ENCODE measurements around the gene CTSS. TPM values are rescaled to one million over a fixed set of nuclear protein-coding genes. Genes with fewer than 3 reads are reported as not detected.

Gene CTSS
- total and polyA plus RNA-seq, 2 donors (not counting 1 experiment from before 2014, with no cell fraction given): 106 to 221 TPM

- Mint-ChIP-seq H3K27ac (no peak overlapping the region), H3K27me3 (no peaks in the 10 kb centered on the region), H3K4me1 (no peaks in the 10 kb centered on the region), H3K9me3 (ENCODE audit: insufficient read depth) (no peaks in the 10 kb centered on the region), H3K4me3 (no peak overlapping the region)
- Histone ChIP-seq H3K36me3 (replicated peaks in 1 of 2; ENCODE audit: control extremely low read depth in 1 of 2, control insufficient read depth in 1 of 2, extremely low read depth in 1 of 2, insufficient read depth in 2 of 2, low read length in 1 of 2) (peaks cover 6 to 7% of the 10 kb centered on the region in 2 experiments), H3K4me3 (ENCODE audit: control extremely low read depth in 1 of 5, extremely low read depth in 1 of 5, insufficient read depth in 1 of 5, low read depth in 2 of 5, low read length in 4 of 5) (no peak overlapping the region), H3K9ac (ENCODE audit: low read length) (no peak overlapping the region), H3K4me2 (replicated peaks; ENCODE audit: low read depth, low read length, poor library complexity, severe bottlenecking) (no peak overlapping the region), H3K27ac (ENCODE audit: low read length in 2 of 2) (no peak overlapping the region), H3K27me3 (replicated peaks in 1 of 4; ENCODE audit: control extremely low read depth in 1 of 4, control insufficient read depth in 3 of 4, insufficient read depth in 4 of 4, low read length in 3 of 4) (no peaks in the 10 kb centered on the region), H2AFZ (ENCODE audit: insufficient read depth, low read depth, low read length, poor library complexity, severe bottlenecking) (no peak overlapping the region), H3K9me3 (ENCODE audit: control extremely low read depth in 1 of 3, control insufficient read depth in 2 of 3, insufficient read depth in 1 of 3, low read length in 2 of 3) (no peaks in the 10 kb centered on the region), H4K20me1 (ENCODE audit: control insufficient read depth, insufficient read depth, low read length, poor library complexity, severe bottlenecking) (no peaks in the 10 kb centered on the region), H3K4me1 (ENCODE audit: control insufficient read depth in 2 of 2, insufficient read depth in 2 of 2, low read length in 2 of 2) (no peaks in the 10 kb centered on the region), H3K79me2 (ENCODE audit: control insufficient read depth, insufficient read depth, low read length) (no peaks in the 10 kb centered on the region)
- ChIA-PET POLR2A (no interaction called here), CTCF (no interaction called here)
- ATAC-seq (ENCODE audit: low read depth): no peak
- no peak for DNase-seq
- intact Hi-C loops (cut with micrococcal nuclease): no loop called here
- WGBS (ENCODE audit: insufficient coverage): 94% methylated on average over 4 of the region's 5 CpGs
- no peak for TF ChIP-seq EZH2 (IDR thresholded peaks at IDR 0.05; ENCODE audit: borderline replicate concordance, insufficient read depth, low read depth, low read length, poor library complexity, severe bottlenecking)
- TF ChIP-seq, protein P1, sequence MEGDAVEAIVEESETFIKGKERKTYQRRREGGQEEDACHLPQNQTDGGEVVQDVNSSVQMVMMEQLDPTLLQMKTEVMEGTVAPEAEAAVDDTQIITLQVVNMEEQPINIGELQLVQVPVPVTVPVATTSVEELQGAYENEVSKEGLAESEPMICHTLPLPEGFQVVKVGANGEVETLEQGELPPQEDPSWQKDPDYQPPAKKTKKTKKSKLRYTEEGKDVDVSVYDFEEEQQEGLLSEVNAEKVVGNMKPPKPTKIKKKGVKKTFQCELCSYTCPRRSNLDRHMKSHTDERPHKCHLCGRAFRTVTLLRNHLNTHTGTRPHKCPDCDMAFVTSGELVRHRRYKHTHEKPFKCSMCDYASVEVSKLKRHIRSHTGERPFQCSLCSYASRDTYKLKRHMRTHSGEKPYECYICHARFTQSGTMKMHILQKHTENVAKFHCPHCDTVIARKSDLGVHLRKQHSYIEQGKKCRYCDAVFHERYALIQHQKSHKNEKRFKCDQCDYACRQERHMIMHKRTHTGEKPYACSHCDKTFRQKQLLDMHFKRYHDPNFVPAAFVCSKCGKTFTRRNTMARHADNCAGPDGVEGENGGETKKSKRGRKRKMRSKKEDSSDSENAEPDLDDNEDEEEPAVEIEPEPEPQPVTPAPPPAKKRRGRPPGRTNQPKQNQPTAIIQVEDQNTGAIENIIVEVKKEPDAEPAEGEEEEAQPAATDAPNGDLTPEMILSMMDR (IDR thresholded peaks at IDR 0.05): no peak
Observed at GRCh38 chr1:150799089-150799488, 33.5 kb upstream of the CTSS start.

DNA sequence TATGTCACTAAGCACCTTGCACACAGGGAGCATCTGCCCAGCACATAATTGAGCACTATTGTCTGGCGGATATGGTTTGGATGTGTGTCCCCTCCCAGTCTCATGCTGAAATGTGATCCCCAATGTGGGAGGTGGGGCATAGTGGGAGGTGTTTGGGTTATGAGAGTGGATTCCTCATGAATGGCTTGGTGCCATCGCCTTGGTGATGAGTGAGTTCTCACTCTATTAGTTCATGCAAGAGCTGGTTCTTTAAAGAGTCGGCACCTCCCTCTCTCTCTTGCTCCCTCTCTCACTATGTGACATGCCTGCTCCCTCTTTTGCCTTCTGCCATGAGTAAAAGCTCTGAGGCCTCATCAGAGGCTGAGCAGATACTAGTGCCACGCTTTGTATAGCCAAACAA, 32.9 kb upstream of the CTSS start:
- Histone ChIP-seq H3K27ac (ENCODE audit: low read length in 2 of 2) (no peak overlapping the region), H2AFZ (ENCODE audit: insufficient read depth, low read depth, low read length, poor library complexity, severe bottlenecking) (no peak overlapping the region), H4K20me1 (ENCODE audit: control insufficient read depth, insufficient read depth, low read length, poor library complexity, severe bottlenecking) (no peaks in the 10 kb centered on the region), H3K4me1 (ENCODE audit: control insufficient read depth in 2 of 2, insufficient read depth in 2 of 2, low read length in 2 of 2) (no peaks in the 10 kb centered on the region), H3K36me3 (replicated peaks in 1 of 2; ENCODE audit: control extremely low read depth in 1 of 2, control insufficient read depth in 1 of 2, extremely low read depth in 1 of 2, insufficient read depth in 2 of 2, low read length in 1 of 2) (peaks cover 6 to 7% of the 10 kb centered on the region in 2 experiments), H3K9me3 (ENCODE audit: control extremely low read depth in 1 of 3, control insufficient read depth in 2 of 3, insufficient read depth in 1 of 3, low read length in 2 of 3) (no peaks in the 10 kb centered on the region), H3K27me3 (replicated peaks in 1 of 4; ENCODE audit: control extremely low read depth in 1 of 4, control insufficient read depth in 3 of 4, insufficient read depth in 4 of 4, low read length in 3 of 4) (no peaks in the 10 kb centered on the region), H3K4me3 (ENCODE audit: control extremely low read depth in 1 of 5, extremely low read depth in 1 of 5, insufficient read depth in 1 of 5, low read depth in 2 of 5, low read length in 4 of 5) (no peak overlapping the region), H3K4me2 (replicated peaks; ENCODE audit: low read depth, low read length, poor library complexity, severe bottlenecking) (no peak overlapping the region), H3K9ac (ENCODE audit: low read length) (no peak overlapping the region), H3K79me2 (ENCODE audit: control insufficient read depth, insufficient read depth, low read length) (no peaks in the 10 kb centered on the region)
- TF ChIP-seq EZH2 (IDR thresholded peaks at IDR 0.05; ENCODE audit: borderline replicate concordance, insufficient read depth, low read depth, low read length, poor library complexity, severe bottlenecking): no peak
- TF ChIP-seq, protein P1 (IDR thresholded peaks at IDR 0.05): no peak
- no peaks in the 10 kb centered on the region for H3K9me3 Mint-ChIP-seq (ENCODE audit: insufficient read depth)
- no peaks in the 10 kb centered on the region for H3K27me3 Mint-ChIP-seq
- CTCF ChIA-PET: no interaction called here
- intact Hi-C loops (cut with micrococcal nuclease): no loop called here
- H3K27ac Mint-ChIP-seq: no peak overlapping the region
- WGBS (ENCODE audit: insufficient coverage): 94% methylated on average over 2 of the region's 4 CpGs
- DNase-seq (no peak), ATAC-seq (ENCODE audit: low read depth) (no peak)
- no peaks in the 10 kb centered on the region for H3K4me1 Mint-ChIP-seq
- H3K4me3 Mint-ChIP-seq: no peak overlapping the region
- POLR2A ChIA-PET: no interaction called here

Data from B cell (primary cell).